PC-9 (cell line): ENCODE measurements around the gene KCNK6. TPM values are rescaled to one million over a fixed set of nuclear protein-coding genes. Genes with fewer than 3 reads are reported as not detected.

Experiments
- BruUV-seq: library from RNA; stranded (reverse); fragments of 400-500 nt; replicated peaks from 2 replicates; lab custom pipeline; 2021; lab: Mats Ljungman, UMichigan
- CTCF ChIA-PET: fragments of 300-600 bp; sonication (Branson Sonifier 250); formaldehyde crosslinking; loops from one replicate; lab custom pipeline; 2022; ENCODE audit warnings: antibody characterized with exemption; lab: Charles Lee
- POLR2A ChIA-PET: fragments of 300-600 bp; sonication (Branson Sonifier 250); formaldehyde crosslinking; loops from one replicate; lab custom pipeline; 2022; ENCODE audit warnings: antibody characterized with exemption; ENCODE audit not compliant: unreplicated experiment; lab: Charles Lee
- DNase-seq, 2 experiments: peaks; one replicate each; pipeline versions ENCODE4 v3.0.0 to v3.0.0-alpha.2; 2015 to 2022; ENCODE audit warnings: mixed read lengths in 1 of 2
- H2AFZ ChIP-seq: fragments of 200-600 bp; sonication (generic); 2 replicates; pipeline ENCODE4 v1.8.1; 2017; ENCODE audit warnings: antibody characterized with exemption
- H3F3A ChIP-seq: fragments of 200-600 bp; sonication (generic); 2 replicates; pipeline ENCODE4 v1.8.1; 2017; ENCODE audit warnings: antibody characterized with exemption, mild to moderate bottlenecking, low read depth; ENCODE audit not compliant: insufficient read depth
- H3K27ac ChIP-seq: fragments of 200-600 bp; sonication (generic); 2 replicates; pipeline ENCODE4 v1.6.1; 2016; ENCODE audit warnings: mixed run types
- H3K27me3 ChIP-seq: fragments of 200-600 bp; sonication (generic); 2 replicates; pipeline ENCODE4 v1.6.1; 2016; ENCODE audit warnings: low read depth, mixed run types; ENCODE audit not compliant: insufficient read depth
- H3K36me3 ChIP-seq: fragments of 200-600 bp; sonication (generic); 2 replicates; pipeline ENCODE4 v1.6.1; 2016; ENCODE audit warnings: low read depth, mixed run types
- H3K4me1 ChIP-seq: fragments of 200-600 bp; sonication (generic); replicated peaks from 2 replicates; pipeline ENCODE4 v1.6.1; 2016; ENCODE audit warnings: mixed run types; ENCODE audit not compliant: insufficient read depth
- H3K4me2 ChIP-seq: fragments of 200-600 bp; sonication (generic); 2 replicates; pipeline ENCODE4 v1.6.1; 2017; ENCODE audit warnings: mixed run types
- H3K4me3 ChIP-seq: fragments of 200-600 bp; sonication (generic); 2 replicates; pipeline ENCODE4 v1.6.1; 2016; ENCODE audit warnings: mixed run types
- H3K79me2 ChIP-seq: fragments of 200-600 bp; sonication (generic); 2 replicates; pipeline ENCODE4 v1.6.1; 2017; ENCODE audit warnings: low read depth, mixed run types
- H3K9me2 ChIP-seq: fragments of 200-600 bp; sonication (generic); 2 replicates; pipeline ENCODE4 v1.8.1; 2017; ENCODE audit warnings: mild to moderate bottlenecking; ENCODE audit not compliant: insufficient read depth
- H3K9me3 ChIP-seq: fragments of 200-600 bp; sonication (generic); 2 replicates; pipeline ENCODE4 v1.8.1; 2016; ENCODE audit warnings: low read depth; ENCODE audit not compliant: insufficient read depth
- H4K20me1 ChIP-seq: fragments of 200-600 bp; sonication (generic); 2 replicates; pipeline ENCODE4 v1.8.1; 2017; ENCODE audit not compliant: insufficient read depth
- EZH2 ChIP-seq: fragments of 200-600 bp; sonication (generic); IDR thresholded peaks from 2 replicates; pipeline ENCODE4 v1.8.0; 2017; ENCODE audit warnings: antibody characterized with exemption, low read depth
- intact Hi-C: fragments of 100-400 bp; cut with micrococcal nuclease; formaldehyde crosslinking; loops from one replicate; pipeline ENCODE4 v1.10.0; 2022; ENCODE audit not compliant: unreplicated experiment
- total RNA-seq: library from RNA; stranded (reverse); gene quantifications from 2 replicates; pipeline ENCODE4 v1.2.3, GENCODE V29; 2021
- TF ChIP-seq, protein P1 (sequence below): fragments of 200-600 bp; sonication (generic); conservative IDR thresholded peaks from 2 replicates; pipeline ENCODE4 v1.6.1; 2017; ENCODE audit warnings: mixed run types, antibody characterized with exemption, mild to moderate bottlenecking, moderate library complexity

KCNK6 gene
- total RNA-seq, 1 experiment from 2014 or later: 6.1 TPM

DNA sequence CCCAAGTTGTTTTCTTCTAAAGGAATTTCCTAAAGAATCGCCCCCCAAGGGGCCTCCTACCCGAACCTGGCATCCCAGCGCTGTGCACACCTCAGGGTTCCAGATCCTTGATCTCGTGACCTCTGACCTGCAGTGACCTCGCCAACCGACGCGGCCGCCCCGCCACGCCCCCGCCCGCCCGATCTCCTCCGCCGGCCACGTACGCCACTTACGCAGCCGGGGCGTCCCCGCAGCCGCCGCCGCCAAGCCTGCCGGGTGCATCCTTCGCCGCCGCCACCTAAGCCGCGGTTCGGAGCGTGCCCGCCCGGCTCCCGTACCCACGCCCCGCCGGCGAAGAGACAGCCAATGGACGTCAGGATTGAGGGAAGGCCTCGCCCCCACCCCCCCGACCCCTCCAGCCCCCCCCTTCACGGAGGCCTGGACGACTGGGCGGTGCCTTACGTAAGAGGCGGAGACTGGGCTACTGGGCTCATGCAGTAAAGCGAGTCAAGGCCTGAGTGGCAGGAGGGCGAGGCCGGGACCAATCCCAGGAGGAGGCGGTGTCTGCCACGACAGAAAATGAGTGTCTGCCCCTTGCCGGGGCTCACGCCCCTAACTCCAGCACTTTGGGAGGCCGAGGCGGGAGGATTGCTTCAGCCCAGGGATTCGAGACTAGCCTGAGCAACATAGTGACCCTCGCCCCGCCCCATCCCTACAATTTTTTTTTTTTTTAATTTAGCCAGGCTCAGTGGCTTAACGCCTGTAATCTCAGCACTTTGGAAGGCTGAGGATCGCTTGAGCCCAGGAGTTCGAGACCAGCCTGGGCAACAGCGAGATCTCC is 3.8 kb upstream of the KCNK6 start, which contains the start of gene YIF1B:
Gene YIF1B, minus strand, starts transcription at position 291 of the 820 bp plus-strand sequence. Its CDS starts 30 bp downstream, at position 261.
- ChIA-PET POLR2A (no interaction called here), CTCF (interaction anchor here (0.7 kb wide), 1 partner anchor 1053 kb away, joined by 8 read pairs; no protein-coding TSS in a partner anchor)
- Histone ChIP-seq H3K4me1 (peaks cover 21% of the 10 kb centered on the region; the same call in 1 of the 2 replicates), H3K4me3 (peak within 1 kb of the TSS; percentile 60), H2AFZ (peak within 1 kb of the TSS; percentile 64), H4K20me1 (no peaks in the 10 kb centered on the region), H3K79me2 (peaks cover 9% of the 10 kb centered on the region), H3K27me3 (peaks cover 16% of the 10 kb centered on the region), H3K27ac (peak within 1 kb of the TSS; percentile 67), H3K9me2 (no peaks in the 10 kb centered on the region), H3F3A (peaks cover 42% of the 10 kb centered on the region; the same call in 1 of the 2 replicates), H3K4me2 (peak within 1 kb of the TSS; percentile 84), H3K9me3 (no peaks in the 10 kb centered on the region), H3K36me3 (no peaks in the 10 kb centered on the region)
- DNase-seq: peak; percentile 94 to 96
- intact Hi-C loops: loop anchor here (1.0 to 5.0 kb wide), 4 partner anchors 11 to 414 kb away; partner anchors contain the start of gene SPINT2
- TF ChIP-seq, protein P1, sequence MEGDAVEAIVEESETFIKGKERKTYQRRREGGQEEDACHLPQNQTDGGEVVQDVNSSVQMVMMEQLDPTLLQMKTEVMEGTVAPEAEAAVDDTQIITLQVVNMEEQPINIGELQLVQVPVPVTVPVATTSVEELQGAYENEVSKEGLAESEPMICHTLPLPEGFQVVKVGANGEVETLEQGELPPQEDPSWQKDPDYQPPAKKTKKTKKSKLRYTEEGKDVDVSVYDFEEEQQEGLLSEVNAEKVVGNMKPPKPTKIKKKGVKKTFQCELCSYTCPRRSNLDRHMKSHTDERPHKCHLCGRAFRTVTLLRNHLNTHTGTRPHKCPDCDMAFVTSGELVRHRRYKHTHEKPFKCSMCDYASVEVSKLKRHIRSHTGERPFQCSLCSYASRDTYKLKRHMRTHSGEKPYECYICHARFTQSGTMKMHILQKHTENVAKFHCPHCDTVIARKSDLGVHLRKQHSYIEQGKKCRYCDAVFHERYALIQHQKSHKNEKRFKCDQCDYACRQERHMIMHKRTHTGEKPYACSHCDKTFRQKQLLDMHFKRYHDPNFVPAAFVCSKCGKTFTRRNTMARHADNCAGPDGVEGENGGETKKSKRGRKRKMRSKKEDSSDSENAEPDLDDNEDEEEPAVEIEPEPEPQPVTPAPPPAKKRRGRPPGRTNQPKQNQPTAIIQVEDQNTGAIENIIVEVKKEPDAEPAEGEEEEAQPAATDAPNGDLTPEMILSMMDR: no peak
- no peak for TF ChIP-seq EZH2
- no TSS peak for BruUV-seq

DNA sequence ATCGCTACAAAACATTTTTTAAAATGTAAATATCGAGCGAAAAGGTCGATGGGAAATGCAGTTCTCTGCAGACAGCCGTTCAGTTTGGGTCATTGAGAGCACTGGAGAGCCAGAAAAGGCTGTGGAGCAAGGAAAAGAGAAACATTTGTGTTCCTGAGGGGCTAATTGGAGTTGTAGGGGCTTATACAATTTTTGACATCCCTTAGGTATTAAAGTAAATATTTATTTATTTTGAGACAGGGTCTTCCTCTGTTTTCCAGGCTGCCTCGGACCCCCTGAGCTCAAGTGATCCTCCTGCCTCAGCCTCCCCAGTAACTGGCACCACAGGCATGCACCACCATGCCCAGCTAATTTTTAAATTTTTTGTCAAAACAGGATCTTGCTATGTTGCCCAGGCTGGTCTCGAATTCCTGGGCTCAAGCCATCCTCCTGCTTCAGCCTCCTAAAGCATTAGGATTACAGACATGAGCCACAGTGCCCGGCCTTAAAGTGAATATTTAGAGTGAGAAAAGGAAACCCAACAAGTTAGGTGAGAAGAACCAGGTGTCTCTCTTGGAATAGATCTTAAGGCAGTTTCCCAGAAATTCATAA is 3.1 kb upstream of the KCNK6 start:
- Histone ChIP-seq H3K27ac (peak overlapping the region; percentile 49), H3K27me3 (peaks cover 17% of the 10 kb centered on the region), H3K4me3 (peak overlapping the region; percentile 53), H2AFZ (peak overlapping the region; percentile 61; the same call in 1 of the 2 replicates), H3K4me1 (peaks cover 21% of the 10 kb centered on the region; the same call in 1 of the 2 replicates), H3K4me2 (peak overlapping the region; percentile 63), H3K79me2 (peaks cover 9% of the 10 kb centered on the region), H3F3A (peaks cover 42% of the 10 kb centered on the region; the same call in 1 of the 2 replicates), H4K20me1 (no peaks in the 10 kb centered on the region), H3K9me3 (no peaks in the 10 kb centered on the region), H3K9me2 (no peaks in the 10 kb centered on the region), H3K36me3 (no peaks in the 10 kb centered on the region)
- BruUV-seq: TSS peak; percentile 56
- intact Hi-C loops: loop anchor here (1.0 to 5.0 kb wide), 3 partner anchors 52 to 414 kb away; partner anchors contain the start of gene SPINT2
- ChIA-PET POLR2A (no interaction called here), CTCF (no interaction called here)
- no peak for DNase-seq
- no peak for TF ChIP-seq EZH2
- TF ChIP-seq, protein P1: no peak

DNA sequence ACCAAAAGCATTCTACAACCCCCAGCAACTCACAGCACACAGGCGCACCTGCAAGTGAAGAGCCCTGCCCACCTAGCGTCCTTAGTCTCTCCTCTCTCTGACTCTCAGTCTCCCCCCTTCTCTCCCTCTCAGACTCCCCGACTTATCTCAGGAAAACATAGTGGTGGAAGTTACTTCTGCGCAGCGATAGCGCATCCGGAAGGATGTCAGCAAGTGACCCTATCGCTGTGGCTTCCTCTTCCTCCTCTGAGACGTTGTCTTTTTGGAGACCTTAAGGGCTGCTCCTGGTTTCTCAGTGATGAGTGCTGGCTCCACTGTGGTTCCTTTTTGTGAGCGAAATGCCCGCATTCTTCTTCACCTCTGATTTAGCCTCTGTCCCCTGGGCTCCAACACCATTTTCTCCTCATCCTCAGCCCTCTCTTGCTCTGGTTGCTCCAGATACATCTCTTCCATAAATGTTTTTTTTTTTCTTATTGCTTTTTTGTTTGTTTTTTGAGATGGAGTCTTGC is 2.5 kb upstream of the KCNK6 start:
- no peak for DNase-seq
- Histone ChIP-seq H3K27me3 (peaks cover 17% of the 10 kb centered on the region), H3K36me3 (no peaks in the 10 kb centered on the region), H3K4me3 (no peak overlapping the region), H4K20me1 (no peaks in the 10 kb centered on the region), H3K9me3 (no peaks in the 10 kb centered on the region), H2AFZ (no peak overlapping the region), H3K79me2 (peaks cover 9% of the 10 kb centered on the region), H3K9me2 (no peaks in the 10 kb centered on the region), H3K4me2 (no peak overlapping the region), H3F3A (peaks cover 36% of the 10 kb centered on the region; the same call in 1 of the 2 replicates), H3K4me1 (peaks cover 21% of the 10 kb centered on the region; the same call in 1 of the 2 replicates), H3K27ac (no peak overlapping the region)
- TF ChIP-seq, protein P1: no peak
- TF ChIP-seq EZH2: no peak
- no TSS peak for BruUV-seq
- CTCF ChIA-PET: no interaction called here
- intact Hi-C loops: loop anchor here (5.0 kb wide), 2 partner anchors 75 to 415 kb away; no protein-coding TSS in a partner anchor
- POLR2A ChIA-PET: no interaction called here
